WI38 (cell line): ENCODE results near the gene ANO7.

Experiments
- H3K4me3 ChIP-seq: 2 replicates; pipeline ENCODE4 v1.5.1; 2011; ENCODE audit warnings: low read depth, mild to moderate bottlenecking, control low read depth, low read length
- TF ChIP-seq, protein P1 (sequence below): IDR thresholded peaks from 2 replicates; pipeline ENCODE4 v1.5.1; 2012; ENCODE audit warnings: low read depth, mild to moderate bottlenecking, control low read depth, low read length

ANO7 gene

DNA sequence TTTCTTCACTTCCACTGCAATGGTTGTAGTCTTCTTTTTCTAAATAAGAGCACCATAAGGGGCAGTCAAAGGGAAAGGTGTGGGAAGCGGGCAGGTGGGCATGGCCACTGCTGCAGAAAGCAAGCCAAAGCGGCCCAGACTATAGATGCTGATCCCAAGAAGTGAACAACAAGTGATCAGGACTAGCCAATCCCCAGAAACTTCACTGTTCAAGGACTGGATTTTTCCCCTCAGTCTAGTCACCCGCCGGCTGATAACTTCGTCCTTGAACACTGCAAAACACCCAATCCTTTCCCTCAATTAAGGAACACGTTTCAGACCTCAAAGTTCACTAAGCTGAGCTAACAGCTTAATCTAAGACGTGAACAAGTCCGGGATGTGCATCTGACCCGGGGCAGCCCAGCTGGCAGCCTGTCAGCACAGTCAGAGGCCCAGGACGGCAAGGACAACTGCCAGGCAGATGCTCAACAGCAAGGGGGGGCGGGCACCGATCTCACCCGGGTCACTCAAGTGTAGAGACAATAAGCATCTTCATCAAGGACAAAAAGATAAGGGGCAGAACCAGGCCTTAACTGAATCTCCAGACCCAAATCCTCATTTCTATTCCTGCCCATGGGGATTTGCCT is 67.2 kb downstream of the ANO7 start:
- TF ChIP-seq, protein P1, sequence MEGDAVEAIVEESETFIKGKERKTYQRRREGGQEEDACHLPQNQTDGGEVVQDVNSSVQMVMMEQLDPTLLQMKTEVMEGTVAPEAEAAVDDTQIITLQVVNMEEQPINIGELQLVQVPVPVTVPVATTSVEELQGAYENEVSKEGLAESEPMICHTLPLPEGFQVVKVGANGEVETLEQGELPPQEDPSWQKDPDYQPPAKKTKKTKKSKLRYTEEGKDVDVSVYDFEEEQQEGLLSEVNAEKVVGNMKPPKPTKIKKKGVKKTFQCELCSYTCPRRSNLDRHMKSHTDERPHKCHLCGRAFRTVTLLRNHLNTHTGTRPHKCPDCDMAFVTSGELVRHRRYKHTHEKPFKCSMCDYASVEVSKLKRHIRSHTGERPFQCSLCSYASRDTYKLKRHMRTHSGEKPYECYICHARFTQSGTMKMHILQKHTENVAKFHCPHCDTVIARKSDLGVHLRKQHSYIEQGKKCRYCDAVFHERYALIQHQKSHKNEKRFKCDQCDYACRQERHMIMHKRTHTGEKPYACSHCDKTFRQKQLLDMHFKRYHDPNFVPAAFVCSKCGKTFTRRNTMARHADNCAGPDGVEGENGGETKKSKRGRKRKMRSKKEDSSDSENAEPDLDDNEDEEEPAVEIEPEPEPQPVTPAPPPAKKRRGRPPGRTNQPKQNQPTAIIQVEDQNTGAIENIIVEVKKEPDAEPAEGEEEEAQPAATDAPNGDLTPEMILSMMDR: no peak

DNA sequence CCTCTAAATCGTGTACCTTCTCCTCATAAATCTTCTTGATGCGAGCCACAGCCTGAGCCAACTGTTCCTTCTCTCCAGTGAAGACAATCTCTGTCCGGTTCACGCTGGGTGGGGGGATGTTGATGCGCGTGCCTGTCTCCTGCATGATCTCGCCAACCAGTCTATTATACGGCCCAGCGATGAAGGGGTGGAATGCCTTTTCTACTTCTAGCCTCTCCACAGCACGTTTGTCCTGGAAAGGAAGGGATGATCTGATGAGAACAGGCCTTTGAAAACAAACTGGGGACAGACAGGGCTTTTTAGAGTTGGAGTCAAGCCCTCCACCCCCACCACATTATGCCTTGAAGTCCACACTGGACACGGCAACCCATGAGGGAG is 67.7 kb downstream of the ANO7 start:
- no peak overlapping the region for H3K4me3 ChIP-seq
- TF ChIP-seq, protein P1: no peak

More for the DNA sequence above, 67.2 kb downstream of the ANO7 start:
- no peak overlapping the region for H3K4me3 ChIP-seq

DNA sequence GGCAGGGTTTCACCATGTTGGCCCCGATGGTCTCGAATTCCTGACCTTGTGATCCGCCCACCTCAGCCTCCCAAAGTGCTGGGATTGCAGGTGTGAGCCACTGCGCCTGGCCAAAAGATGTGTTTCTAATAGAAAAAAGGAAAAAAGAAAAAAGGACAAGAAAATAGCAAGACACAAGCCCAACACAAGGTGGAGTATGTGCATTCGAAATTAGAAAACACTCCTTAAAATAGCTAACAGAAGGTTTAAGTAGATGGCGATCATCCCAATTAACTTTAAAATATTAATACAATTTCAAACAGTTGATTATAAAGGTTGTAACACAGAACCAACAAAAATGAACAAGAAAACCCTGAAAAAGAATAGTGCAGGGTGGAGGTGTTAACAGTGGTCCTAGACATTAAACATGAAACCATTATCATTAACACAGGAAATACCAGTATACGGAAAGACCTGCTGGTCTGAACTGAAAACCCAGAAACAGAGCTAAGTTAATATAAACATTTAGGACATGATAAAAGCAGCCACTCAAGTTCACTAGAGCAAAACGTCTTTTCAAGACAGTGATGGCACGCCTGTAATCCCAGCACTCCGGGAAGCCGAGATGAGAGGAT is 69.0 kb downstream of the ANO7 start:
- TF ChIP-seq, protein P1: no peak
- H3K4me3 ChIP-seq: no peak overlapping the region

DNA sequence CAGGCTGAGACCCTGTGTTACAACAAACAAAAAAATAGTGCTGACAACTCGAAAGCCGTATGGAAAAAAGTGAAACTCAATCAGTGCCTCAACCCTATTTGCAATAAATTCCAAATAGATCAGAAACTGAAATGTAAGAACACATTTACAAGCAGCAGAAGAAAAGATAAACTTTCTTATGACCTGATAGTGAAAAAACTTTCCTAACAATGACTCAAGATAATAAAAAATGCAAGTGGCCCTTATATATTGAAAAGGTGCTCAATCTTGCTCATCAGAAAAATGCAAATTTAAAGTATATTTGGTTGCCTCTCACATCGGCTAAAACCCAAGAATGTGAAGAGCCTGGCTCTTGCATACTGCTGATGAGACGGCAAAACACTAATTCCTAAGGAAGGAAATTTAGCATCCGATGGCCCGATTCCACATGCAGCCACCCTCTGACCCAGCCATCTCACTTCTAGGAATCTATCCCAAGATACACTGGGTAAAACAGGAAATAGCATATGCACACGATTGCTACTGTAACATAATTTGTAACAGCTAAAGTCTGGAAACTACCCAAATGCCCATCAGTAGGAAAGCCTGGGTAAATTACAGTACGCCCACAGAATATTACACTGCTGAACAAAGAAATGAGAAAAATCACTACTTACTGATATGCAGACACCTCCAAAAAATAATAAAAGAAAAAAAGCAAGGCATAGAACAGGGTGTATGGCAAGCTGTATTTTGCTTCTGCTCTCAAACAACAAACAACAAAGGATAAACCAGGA is 70.2 kb downstream of the ANO7 start:
- TF ChIP-seq, protein P1: no peak

DNA sequence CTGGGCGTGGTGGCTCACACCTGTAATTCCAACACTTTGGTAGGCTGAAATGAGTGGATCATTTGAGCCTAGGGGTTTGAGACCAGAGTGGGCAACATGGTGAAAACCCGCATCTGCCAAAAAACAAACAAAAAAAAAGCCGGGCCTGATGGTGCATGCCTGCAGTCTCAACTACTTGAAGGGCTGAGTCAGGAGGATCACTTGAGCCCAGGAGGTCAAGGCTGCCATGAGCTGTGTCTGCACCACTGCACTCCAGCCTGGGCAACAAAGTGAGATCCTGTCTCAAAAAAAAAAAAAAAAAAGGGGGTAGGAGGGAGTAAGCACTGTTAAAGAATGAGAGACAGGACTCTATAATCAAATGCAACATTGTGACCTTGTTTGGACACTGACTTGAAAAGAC is 72.4 kb downstream of the ANO7 start:
- H3K4me3 ChIP-seq: no peak overlapping the region
- TF ChIP-seq, protein P1: no peak

More for the DNA sequence above, 70.2 kb downstream of the ANO7 start:
- H3K4me3 ChIP-seq: no peak overlapping the region

DNA sequence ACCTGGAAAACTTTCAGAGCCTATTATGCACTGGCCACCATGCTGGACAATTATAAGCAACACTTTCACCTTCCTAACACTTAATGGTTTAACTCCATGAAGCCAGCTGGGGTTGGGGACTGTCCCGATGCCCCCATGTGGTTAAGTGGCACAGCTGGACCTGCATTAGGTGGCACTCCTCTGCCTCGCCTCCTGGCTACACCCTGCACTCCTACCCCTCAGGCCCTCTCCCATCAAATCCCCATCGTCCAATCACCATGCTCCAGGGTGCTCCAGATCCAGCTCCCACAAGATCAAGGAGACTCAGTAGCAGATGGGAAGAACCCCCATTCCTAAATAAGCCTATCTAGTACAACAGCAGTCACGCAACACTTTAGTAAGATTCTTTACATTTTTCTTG is 73.2 kb downstream of the ANO7 start:
- no peak overlapping the region for H3K4me3 ChIP-seq
- TF ChIP-seq, protein P1: no peak

DNA sequence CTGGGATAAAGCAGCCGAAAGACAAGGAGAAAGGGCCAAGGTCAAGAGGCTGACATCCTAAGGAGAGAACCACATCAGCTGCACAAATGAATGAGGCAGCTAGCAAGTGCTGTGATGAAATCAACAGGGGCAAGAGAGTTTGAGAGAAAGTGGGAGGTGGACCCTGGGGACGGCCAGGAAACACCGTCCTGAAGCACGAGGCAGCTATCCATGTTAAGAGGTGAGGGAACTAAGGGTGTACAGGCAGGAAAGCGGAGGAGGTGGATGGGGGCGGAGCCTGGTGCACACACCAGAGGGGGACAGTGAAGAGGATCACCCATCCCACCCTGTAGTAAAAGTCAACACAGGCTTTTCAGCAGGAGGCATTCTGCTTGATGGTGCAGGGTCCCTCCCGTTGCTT is 74.6 kb downstream of the ANO7 start:
- TF ChIP-seq, protein P1: no peak
- no peak overlapping the region for H3K4me3 ChIP-seq
